NCI-H2029 treated with DMSO at 0.1 percent for 48 hours (cell line): Measurements from ENCODE around the gene MAPK9.
A peak's percentile ranks its signal among the peaks of the same experiment; 100 is the strongest.

Experiments
- DNase-seq: peaks from one replicate; lab custom pipeline; 2025; lab: John Stamatoyannopoulos, UW

MAPK9 gene

DNA sequence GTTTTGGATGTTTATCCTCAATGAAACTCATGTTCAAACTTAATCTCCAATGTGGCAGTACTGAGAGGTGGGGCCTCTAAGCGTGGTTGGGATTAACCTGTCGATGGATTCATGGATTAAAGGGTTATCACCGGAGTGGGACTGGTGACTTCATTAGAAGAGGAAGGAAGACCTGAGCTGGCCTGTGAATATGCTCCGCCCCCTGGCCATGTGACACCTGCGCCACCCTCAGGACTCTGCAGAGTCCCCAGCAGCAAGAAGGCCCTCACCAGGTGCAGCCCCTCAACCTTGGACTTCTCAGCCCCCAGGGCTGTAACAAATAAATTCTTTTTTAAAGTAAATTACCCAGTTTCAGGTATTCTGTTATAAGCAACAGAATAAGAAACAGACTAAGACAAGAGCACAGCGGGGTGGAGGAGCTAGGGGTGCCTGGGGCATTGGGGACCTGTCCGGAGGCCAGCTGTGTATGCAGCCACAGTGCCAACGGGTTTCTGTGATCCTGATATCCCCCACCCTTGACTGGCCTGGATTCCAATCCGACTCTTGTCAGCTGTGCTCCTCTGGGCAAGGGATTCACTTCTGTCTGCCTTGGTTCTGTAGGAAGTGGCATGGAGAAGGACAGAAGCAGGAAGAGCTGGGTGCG, 3.2 kb upstream of the MAPK9 start:
- DNase-seq = no peak

DNA sequence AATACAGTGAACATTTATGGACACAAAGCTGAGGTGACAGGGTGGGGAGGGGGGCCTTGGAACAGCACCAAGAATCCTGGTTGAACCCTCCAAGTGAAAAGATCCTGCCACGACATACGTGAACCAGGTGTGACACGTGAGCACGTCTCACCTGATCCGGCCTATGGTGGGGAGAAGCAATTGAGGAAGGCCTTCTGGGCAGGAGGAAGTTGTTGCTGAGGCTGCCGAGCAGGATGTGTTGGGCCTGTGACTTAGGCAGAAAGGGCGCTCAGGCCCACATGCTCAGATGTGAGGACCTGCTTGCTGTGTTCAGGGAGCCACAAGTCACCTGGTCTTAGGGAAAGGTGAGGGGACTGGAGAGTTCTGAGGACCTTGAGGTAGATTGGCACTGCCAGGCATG, 2.5 kb upstream of the MAPK9 start:
- no peak for DNase-seq

DNA sequence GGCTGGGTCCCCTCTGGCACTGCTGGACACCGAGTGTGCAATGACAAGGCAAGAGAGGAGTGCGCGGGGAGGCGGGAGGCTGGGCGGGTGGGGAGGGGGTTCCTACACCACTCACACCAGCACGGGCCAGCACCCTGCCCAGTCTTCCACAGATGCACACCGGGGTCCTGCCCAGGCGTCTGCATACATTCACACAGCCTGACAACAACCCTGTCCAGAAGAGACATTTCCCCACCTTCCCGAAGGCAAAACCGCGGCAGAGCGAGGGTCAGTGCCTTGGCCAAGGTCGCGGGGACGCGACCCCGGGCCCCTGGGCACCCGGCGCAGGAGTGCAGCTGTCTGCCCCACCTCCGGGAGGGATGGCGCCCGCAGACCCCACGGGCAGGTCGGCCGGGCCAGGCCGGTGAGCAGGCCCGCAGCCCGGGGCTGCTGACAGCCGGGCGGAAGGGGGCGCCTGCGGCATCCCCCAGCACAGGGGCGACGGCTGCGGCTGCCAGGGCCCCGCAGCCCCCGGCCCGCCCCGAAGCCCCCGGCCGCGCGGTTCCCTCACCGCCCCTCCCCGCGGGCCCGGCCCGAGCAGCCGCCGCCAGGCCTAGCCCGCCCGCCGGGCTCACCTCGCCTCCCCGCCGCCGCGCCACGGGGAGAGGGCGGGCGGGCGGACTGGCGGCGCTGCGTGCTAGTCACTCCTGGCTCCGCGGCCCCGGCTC, 496 bp downstream of the MAPK9 start:
- no peak for DNase-seq

DNA sequence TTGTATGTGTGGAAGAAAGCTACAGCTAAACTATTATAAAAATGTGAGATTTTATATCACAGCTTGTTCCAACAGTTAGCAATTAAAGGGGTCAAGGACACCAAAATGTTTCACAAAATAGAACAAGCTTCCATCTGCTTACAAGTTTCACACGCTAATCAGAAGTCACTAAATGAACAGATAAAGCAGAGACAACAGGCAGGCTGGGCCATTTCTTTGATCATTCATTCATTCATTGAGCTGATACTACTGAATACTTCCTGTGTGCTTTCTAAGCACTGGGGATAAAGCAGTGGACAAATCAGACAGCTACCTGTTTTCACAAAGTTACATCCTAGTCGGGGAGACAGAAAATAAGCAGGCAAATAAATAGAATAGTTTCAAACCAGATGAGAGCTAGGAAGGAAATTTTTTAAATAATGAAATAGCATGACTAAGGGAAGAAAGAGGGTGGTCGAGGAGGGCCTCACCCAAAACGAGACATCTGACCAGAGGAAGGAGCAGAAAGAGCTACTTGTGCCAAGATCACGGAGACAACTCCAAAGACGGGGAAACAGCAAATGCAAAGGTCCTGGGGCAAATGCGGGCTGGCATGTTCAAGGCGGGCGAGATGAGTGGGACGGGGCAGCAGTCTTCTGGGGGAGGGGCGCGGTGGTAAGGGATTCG, 1.2 kb downstream of the MAPK9 start:
- no peak for DNase-seq

DNA sequence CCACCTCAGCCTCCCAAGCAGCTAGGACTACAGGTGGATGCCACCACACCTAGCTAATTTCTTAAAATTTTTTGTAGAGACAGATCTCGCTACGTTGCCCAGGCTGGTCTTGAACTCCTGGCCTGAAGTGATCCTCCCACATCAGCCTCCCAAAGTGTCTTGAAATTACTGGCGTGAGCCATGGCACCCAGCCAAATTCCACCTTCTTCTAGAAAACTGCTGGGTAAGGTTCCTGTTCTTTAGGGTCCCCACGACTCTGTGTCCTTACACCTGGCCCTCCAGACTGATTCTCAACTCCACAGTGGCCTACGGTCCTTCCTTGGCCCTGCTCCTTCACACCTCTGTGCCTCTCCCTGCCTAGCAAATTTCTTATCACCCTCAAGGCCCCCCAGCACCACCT, 1.9 kb downstream of the MAPK9 start:
- no peak for DNase-seq

DNA sequence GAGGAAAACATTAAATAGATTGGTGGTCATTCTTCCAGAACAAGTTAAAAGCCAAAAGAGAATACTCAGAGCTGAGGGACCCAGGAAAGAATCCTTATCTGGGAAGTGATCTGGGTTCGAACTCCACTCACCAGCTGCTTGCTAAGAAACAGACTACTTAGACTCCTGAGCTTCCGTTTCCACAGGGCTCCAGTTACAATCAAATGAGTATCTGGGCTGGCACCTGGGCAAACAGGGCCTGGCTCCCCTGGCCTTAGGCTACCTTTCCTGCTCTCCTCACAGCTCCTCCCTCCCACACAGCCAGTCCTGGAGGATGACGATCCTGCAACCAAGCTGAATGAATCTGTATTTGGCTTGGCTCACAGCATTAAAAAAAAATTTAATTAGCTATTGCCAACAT, 2.5 kb downstream of the MAPK9 start:
- peak; percentile 84 for DNase-seq

DNA sequence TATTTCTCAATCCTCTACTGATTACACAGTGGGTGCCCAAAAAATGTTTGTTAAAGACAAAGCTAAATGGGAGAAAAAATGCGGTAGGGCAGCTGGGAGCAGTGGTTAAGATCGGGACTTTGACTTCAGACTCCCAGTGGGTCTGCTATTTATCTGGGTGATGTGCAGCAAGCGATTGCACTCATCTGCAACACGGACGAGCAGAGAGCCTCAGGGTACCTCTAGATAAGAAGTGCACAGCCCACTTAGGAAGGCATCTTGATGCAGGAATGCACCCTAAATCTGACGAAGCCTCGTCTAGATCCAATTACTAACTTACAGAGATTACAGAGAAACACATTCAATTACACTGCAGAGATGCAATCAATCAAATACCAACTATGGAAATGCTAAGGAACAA, 4.0 kb downstream of the MAPK9 start:
- no peak for DNase-seq

DNA sequence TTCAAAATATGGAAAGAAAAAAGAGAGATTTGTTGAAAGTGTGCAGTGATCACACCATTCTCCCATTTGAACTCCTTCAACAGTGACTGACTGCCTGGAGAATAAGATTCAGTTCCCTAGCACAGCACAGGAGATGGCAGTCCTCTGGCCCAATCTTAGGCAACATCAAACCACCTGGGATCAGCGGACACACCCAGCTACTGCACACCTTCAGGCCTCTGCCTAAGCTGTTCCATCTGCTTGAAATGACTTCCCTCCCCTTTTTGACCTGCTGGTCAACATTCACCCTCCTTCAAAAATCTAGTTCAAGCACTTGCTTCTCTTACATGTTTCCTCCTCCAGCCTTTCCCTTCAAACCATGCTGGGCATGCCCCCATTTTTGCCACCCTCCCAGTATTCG, 4.5 kb downstream of the MAPK9 start:
- no peak for DNase-seq

DNA sequence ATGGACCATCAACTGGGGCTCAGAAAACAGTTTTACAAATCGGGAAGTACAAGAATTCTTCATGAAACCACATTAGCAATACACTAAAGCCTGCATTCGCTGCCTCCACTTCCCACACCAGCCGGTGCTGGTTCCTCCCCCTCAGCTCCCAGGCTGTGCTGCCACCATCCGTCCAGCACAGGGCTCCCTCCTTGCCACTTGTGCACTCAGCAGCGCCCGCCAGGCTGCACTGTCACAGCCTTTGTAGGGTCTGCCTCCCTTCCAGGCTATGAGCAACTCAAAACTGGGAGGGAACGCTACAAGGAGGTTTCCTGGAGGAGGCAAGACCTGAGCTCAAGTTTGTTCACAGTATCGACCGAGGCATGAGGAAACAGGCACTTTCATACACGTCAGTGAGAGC, 7.7 kb downstream of the MAPK9 start:
- no peak for DNase-seq

DNA sequence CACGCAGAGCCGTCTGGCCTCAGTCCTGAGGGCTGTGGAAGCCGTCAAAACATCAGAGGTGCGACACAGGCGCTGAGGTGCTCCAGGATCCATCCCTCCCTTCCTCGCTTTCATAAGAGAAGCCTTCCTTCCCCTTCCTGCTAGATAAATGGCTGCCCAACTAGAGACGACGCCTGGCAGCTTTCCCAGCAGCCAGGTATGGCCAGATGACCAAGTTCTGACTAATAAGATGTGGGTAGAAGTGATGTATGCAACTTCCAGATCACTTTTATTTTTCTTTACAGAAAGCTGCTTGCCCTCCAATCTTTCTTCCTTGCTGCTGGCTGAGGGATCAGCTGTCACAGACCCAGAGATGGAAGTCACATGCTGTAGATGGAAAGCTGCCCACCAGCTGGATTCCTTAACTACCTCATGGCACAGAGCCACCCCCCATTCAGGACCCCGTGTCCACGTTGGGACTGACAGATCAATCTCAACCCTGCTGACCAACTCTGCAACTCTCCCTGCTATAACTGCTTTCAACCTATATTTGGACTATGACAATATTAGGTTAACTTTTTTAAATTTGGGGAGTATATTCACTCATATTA, 8.8 kb downstream of the MAPK9 start:
- DNase-seq = no peak

DNA sequence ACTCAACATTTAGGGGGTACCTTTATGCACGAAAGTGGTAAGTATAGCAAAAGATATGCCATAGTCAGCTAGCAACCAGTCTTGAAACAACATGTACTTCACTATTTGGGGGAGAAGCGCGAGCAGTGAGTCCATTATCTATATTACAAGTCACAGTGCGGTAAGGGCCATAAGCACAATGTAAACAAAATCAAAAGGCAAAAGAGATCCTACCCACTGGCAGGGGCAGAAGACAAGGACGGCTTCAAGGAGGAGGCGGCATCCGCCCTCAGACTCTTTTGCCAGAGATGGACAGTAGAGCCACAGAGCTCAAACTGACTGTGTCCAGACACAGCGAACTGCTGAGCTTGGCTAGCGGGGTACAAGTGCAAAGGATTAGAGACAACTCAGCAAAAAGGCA, 9.6 kb downstream of the MAPK9 start:
- no peak for DNase-seq

DNA sequence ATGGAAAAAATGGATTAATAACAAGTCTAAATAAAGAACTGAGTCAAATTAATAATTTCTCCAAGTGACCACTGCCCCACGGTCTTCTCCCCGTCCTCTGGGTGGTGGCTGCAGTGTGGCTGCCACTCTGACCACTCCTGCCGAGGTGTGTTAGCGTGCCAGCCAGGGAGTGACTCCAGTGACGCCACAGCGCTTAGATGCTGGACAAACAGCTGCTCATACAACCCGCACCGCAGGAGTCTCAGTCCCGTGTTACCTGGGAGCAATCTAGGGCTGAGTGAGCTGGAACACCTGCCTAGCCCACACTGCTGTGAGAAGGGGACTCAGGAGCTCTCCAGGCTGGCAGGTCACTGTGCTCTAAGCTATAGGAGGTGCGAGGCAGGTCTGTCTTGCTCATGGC, 10.2 kb downstream of the MAPK9 start:
- DNase-seq = no peak

DNA sequence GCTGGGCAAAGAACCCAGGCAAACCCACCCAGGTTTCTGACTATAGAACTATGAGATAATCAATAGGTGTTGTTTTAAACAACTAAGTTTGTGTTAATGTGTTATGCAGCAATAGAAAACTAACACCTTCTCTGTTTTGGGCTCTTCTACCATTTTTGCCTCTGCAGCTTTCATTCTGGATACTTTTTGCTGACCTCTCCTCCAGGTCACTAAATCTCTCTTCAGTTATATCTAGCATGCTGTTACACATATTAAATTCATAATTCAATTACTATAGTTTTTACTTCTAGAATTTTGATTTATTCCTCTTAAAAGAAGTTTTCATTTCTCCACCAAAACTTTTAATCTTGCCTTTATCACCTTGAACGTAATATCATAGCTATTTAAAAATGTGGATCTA, 17.2 kb downstream of the MAPK9 start:
- DNase-seq = no peak

DNA sequence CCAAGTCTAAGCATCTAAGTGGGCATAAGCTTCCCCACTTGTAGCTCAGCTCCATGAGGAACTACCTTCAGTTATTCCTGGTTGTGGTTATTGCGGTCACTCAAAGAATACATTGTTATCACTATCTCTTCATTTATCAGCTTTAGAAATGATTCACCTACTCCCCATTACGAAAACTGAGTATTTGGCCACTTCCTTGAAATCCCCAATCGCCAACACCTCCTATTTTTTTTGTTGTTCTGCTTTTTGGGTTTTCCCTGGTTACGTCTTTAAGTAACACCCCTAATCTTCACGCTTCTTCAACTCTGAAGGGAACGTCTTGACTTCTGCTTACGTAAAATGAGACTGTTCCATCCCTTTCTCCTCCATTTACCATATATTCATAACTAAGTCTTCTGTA, 20.7 kb downstream of the MAPK9 start:
- DNase-seq = no peak

DNA sequence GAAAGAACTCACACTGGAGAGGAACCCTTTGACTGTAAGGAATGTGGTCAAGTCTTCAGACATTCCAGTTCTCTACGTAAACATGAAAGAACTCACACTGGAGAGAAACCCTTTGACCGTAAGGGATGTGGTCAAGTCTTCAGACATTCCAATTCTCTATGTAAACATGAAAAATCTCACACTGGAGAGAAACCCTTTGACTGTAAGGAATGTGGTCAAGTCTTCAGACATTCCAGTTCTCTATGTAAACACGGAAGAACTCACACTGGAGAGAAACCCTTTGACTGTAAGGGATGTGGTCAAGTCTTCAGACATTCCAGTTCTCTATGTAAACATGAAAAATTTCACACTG, 32.6 kb downstream of the MAPK9 start:
- DNase-seq = no peak

DNA sequence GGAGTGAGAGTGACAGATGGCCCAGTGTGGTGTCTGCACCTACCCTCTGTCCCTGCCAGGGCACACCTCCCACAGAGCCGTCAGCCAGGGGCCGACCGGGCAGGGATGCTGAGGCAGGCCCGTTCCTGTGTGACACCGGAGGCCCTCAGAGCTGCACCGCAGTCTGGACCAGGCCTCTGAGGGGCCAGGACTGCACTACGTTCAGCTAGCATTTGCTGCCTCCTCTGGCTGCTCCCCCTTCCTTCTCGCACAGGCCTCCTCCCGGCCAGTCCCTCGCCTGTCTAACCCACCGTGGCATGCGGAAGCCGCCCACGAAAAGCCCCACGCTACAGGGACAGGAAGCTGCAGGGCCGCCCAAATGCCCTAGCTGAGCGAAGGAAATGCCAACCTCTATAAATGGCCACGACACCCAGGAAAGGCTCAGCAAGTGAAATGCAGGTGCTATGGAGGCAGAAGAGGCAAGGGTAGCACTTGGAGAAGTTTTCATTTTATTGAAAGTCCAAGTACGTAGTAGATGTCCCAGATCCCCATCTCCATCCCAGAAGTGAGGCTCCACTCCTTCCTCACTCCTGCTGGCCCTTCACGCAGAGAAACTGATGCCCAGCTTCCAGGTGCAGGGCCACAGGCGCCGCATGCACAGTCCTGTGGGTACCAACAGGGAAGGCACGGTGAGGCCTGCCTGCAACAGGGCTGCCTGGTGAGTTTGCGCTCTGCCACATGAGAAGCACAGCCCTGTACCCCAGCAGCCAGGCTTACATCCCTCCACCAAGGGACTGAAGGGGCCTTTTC, 38.7 kb downstream of the MAPK9 start:
- DNase-seq = no peak

DNA sequence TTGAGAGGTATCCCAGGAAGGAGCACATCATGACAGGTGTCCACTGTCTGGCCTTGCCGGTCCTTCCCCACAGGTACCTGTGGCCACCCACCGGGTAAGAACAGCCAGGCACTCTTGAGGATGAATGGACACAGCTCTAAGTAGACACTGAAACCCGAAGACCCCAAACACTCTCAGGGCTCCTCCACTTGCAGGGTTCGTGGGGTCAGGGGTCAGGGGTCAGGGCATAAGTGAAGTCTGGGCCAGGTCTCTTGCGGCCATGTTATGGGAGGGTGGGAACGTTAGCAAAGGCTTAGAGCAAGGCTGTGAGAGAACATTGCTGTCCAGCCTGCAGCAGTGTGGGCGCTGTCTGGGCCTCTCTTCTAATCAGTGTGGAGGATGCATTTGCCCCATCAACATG, 40.0 kb downstream of the MAPK9 start:
- DNase-seq = no peak

DNA sequence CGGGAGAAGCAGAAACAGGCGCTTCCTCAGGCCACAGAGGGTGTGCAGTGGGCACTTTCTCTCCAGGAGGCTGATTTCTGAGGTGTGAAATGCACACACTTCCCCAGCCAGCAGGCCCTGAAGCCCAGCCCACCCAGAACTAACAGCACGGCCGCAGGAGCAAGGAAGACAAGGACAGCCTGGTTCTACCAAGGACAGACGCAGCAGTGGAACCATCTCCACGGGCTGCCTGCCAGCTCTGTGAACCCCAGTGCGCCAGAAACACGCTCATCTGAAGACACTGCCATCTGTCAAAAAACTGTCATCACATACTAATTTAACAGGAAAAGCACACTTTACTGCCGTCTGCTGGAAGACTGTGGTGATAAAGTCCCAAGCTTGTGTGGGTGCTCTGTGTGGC, 40.7 kb downstream of the MAPK9 start:
- DNase-seq = no peak

DNA sequence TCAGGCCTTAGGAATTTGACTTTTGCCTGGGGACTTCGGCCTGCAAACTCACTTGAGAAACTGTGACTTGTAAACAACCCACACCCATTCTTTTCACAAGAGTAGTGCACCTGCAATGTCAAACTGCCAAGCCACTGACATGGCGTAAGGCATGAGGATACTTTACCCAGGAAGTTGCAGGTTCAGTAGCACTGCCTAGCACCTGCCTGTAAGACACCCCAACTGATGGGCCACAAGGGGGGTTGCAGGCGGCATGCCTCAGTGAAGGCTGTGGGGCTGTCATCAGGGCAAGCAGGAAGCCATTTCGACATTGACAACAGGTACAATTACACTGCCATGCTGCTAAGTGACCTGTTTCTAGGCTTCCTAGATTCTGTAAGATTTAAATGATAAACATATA, 41.6 kb downstream of the MAPK9 start:
- no peak for DNase-seq

DNA sequence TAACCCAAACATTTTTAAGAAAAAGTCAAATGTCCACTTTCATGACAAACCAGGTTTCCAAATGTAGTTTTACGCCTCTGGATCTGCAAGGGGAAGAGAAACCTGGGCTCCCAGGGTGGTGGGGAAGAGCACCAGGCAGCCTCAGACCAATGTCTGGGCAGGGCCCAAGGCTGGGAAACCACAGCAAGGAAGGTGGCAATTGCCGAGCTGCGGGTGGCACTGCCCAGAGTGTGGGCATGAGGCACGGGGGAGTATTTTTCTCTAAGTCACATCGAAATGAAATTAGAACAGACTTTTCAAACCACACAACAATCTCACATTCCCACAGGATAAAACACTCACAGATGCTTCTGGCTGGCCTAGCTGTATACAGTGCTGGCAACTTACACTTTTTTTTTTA, 50.3 kb downstream of the MAPK9 start:
- no peak for DNase-seq

DNA sequence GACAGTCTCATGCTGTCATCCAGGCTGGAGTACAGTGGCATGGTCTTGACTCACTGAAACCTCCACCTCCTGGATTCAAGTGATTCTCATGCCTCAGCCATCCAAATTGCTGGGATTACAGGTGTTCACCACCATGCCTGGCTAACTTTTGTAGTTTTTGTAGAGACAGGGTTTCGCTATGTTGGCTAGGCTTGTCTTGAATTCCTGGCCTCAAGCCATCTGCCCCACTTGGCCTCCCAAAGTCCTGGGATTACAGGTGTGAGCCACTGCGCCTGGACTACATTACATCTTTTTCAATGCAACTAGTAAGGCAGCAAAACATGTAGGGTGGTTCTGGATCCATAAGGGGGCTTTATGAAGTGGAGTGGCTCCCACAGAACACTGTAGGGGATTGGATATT, 53.3 kb downstream of the MAPK9 start:
- no peak for DNase-seq

DNA sequence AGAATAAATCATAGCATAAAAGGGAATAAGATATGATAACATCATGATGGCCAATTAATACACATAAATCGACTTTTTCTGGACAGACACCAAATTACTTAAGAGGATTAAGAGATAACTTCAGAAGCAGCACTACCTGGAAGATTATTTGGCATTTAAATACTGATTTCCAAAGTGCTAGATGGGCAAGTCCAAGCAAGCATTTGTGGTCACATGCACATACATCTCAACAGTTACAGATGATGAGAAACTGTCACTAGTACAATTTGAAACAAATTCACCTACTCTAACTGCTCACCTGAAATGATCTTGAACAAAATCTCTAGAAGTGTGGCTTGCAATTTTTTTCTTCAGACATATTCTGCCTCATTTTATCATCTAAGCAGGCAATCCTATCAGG, 56.0 kb downstream of the MAPK9 start:
- DNase-seq = no peak

DNA sequence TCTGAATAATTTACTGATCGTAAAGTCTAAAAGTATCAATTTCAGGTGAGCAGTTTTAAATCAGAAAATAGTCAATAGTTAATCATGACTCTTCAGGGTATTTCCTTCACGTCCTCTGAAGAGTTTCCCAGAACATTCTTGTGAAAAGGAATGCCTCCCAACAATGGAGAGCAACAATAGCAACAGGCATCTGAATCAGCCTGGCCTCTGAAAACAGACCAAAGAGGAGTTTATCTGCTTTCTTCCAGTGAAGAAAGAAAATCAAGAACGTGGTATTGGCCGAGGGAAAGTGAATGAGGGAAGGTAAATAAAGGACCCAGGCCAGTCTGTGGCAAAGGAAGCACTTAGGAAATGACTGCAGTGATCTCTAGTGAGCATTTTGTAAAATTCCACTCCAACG, 56.8 kb downstream of the MAPK9 start:
- no peak for DNase-seq
